ENCODE measurements around the gene BDH1.

BDH1 gene

DNA sequence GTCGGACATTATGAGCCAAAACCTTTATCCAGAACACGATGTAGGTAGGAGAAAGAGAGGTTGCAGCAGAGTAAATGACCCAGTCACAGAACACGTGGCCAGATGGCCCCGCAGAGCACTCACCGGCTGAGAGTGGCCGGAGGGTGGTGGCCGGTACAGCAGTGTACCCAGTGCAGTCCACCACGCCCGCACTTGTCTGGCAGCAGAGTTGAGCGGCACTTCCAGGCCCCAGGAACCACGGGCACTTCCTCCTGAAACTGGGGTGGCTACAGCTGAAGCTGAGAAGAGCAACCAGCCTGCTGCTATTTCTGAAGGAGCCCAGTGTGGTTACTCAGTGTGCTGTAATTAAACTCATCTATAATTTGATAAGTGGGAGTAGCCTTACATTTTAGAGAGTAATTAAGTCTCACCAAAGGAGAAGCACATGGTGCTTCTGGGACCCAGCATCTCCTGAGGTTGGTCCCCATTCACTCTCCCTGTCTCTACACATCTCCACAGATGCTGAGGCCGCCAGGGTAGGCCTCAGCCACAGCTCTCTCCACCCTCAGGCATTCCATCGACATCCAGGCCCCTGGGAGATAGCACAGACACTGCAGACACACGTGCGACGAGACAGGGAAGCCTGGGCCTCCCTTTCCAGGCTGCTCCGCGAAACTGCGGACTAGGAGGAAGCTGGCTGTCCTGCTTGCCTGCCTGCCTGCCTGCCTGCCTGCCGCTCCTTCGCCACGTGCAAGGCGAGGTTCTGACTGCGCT, 49.8 kb downstream of the BDH1 start:
- DNase-seq (ENCODE audit: low spot score): no peak

GRCh38 chr3:197504641-197505121, 51.1 kb downstream of the BDH1 start:
- DNase-seq (ENCODE audit: low spot score): no peak

- no peak for DNase-seq (ENCODE audit: low spot score)
These were observed 51.5 kb downstream of the BDH1 start for GRCh38 chr3:197504229-197504628.

DNA sequence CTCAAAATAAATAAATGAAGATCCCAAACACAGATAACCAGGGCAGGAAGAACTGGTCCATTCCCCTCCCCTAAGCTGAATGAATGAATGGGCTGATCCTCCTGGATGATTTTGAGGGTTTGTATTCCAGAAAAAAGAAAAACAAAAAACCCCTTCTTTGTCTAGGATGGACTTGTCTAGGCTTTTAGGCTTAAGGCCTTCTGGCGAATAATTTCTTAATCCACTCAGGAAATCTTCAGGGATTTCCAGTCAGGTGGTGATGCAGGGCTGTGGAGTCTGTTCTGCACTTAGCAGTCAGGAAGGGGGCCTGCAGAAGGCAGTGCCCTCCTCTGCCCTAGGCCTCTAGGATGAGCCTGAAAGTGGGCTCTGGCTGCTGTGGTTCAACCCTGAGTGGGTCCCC, 52.1 kb downstream of the BDH1 start:
- no peak for DNase-seq (ENCODE audit: low spot score)

GRCh38 chr3:197501879-197502620, 53.7 kb downstream of the BDH1 start:
- DNase-seq (ENCODE audit: low spot score): peak; percentile 51

- DNase-seq (ENCODE audit: low spot score): no peak
These were observed 54.3 kb downstream of the BDH1 start for GRCh38 chr3:197501496-197501878.

GRCh38 chr3:197500812-197501211, 55.0 kb downstream of the BDH1 start:
- no peak for DNase-seq (ENCODE audit: low spot score)

- no peak for DNase-seq (ENCODE audit: low spot score)
These were observed 56.3 kb downstream of the BDH1 start for GRCh38 chr3:197499427-197499826.

GRCh38 chr3:197498499-197499241, 57.1 kb downstream of the BDH1 start:
- DNase-seq (ENCODE audit: low spot score): no peak

DNA sequence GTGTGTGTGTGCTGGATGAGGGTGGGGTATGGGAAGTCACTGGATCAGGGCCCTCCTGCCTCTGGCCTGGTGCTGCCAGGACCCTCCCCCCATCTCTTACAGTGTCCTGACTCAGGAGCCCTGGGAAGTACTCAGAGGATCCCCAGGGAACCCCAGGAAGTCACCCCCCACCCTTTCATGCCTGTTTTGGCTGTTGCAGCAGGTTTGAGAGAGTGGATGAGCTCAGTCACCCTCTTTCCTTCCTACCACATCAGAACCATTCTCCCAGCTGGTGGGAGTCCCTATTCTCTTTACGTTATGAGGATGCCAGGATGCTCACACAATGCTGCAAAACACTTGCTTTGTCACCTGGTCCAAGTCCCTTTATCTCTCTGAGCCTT, 59.0 kb downstream of the BDH1 start:
- no peak for DNase-seq (ENCODE audit: low spot score)

- DNase-seq (ENCODE audit: low spot score): no peak
These were observed 59.6 kb downstream of the BDH1 start for GRCh38 chr3:197495999-197496745.

DNA sequence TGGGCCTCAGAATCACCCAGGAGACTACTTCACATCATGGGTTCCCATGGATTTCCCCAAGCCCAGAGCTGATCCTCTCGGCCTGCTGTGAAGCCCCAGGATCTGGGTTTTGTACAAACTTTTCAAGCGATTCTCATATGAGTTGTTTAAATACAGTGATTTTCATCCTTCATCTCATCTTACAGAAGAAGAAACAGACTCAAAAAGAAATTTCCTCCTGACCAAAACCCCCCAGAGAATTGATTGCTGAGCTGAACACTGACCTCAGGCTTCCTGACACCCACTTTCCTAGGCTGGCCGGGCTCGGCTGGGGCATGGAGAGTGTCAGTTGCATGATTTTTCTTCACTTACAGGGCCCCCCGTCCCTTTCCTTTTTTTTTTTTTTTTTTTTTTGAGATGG, 60.3 kb downstream of the BDH1 start:
- no peak for DNase-seq (ENCODE audit: low spot score)

DNA sequence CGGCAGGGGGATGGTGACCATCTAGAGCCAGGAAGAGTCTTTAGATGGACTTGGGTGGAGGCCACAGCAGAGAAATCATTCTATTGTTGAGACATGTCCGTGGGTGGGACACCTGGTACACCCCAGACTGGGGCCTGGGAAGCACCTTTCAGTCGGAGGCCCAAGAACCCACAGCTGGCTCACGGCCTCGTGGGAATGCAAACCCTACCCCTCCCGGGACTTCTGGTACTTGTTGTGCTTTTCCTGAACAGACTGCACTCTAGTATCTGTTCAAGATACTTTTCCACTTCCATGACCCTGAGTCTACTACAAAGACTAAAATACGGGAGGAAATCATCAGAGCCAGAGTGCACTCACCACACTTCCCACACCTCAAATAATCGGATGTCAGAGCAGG, 60.7 kb downstream of the BDH1 start:
- no peak for DNase-seq (ENCODE audit: low spot score)

DNA sequence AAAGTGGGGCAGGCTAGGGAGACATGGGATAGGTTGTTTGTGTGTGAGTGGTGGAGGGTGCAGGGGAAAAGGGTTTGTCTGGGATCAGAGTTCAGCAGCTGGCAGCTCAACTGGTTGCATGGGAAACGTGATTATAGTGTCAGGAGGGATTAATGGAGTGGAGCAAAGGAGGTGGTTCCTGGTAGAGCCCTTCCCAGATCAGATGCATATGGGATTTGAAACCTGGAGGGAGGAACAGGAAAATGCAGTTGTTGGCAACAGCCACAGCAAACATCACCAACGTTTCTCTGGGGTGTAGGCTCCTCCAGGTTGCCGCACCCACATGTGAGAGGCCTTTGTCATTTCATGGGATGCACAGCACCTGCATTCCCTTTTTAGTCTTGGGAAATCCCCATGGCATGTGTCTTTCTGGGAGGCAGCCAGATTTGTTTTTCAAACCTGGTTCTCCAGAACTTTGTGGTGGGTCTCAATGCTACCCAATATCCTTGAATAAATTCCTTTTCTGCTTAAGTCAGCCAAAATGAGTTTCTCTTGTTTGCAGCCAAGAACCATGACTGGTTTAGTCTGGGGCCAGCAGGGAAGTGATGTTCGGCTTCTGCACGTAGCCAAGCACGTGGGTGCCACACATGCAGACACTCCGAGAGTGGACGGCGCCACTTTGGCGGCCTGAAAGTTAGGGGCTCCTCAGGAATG, 61.3 kb downstream of the BDH1 start:
- no peak for DNase-seq (ENCODE audit: low spot score)

- DNase-seq (ENCODE audit: low spot score): no peak
These were observed 62.7 kb downstream of the BDH1 start for GRCh38 chr3:197493049-197493448.

DNA sequence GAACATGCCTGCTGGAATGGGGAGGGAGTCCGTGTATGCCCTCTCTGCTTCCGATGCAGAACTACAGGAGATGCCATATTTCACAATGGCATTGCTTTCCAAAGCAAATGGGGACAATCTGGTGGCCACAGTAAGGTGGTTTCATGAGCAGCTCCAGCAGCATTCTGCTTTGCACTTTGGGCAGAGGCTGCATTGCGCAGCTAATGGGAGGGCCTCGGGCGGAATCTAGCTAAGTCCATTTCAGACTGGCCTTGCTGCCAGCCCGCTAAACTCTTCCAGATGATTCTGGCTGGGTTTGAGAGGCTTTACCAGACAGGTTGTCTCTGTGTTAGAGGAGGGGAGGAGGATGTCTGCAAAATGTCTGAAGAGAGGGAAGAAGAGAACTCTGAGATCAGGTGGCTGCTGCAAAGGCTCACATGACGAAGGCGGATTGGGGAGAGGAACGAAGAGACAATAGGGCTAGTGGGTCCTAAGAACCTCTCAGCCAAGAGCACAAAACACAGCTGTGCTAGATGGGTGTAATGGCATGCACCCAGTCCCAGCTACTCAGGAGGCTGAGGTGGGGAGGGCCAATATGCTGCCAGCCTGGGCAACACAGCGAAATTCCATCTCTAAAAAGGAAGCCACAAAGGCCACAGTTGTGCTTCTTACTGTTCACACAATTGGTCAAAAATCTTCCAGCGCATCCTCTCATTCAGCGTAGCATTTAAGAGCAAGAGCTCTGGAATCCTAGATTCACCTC, 63.7 kb downstream of the BDH1 start:
- no peak for DNase-seq (ENCODE audit: low spot score)

- DNase-seq (ENCODE audit: low spot score): no peak
These were observed 64.3 kb downstream of the BDH1 start for GRCh38 chr3:197491478-197491877.

DNA sequence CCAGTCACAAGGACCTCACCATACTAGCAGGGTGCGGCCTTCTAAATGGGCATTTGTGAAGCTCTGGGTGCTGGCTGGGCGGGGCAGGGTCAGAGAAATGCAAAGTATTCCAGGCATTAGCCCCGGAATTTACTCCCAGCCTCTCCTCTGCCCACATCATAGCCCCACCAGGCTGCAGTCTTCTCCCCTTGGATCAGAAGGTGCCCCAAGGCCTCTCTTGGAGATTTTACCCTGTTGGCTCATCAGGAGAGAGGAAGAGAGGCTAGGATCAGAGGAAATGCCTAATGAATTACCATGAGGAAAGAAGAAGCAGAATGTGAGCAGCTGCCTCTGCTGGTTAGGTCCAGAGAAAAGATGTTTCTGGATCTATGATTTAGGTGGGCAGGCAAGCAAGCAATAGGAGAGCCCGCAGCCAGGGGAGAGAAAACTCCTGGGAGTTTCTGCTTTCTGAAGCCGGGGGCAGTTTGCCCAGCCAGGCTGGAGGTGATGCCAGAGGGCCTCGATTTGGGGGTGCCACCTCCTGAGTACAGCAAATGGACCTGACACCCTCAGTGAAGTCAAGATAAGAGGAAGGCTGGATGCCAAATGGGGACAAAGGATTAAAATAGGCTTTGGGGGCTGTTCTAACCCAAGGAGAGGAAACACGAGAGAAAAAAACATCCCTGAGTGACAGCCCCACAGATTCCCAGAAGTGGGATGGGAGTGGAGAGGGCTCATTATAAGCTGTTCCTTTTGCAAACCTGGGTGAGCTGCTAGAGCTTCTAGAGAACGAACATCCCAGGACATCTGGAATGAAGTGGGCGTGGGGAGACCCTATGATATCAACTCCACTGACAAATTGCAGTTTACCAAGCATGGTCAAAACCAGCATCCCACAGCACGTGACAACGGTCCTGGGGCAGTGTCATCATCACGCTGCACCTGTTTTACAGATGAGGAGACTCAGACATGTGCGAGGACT, 65.4 kb downstream of the BDH1 start:
- DNase-seq (ENCODE audit: low spot score): no peak

DNA sequence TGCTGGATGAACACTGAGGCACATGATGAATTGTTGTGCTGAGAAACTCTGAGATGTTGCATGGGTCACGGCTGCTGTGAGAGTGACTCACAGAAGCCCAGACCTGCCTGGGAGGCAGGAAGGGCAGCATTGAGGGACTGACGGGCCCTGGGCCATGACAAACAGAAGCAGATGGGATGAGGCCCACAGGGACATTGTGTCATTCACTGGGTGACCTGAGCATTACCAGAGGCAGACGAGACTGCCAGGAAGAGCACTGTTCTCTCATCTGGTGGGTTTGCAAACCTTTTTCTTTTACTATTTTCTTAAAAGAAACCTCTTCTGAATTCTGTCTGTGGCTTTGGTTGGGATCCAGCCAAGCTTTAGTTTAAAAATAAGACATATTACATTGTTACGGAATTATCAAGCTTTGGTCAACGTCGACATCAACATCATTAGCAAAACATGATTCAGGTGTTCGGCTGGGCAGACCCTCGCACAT, 67.8 kb downstream of the BDH1 start:
- DNase-seq (ENCODE audit: low spot score): no peak

DNA sequence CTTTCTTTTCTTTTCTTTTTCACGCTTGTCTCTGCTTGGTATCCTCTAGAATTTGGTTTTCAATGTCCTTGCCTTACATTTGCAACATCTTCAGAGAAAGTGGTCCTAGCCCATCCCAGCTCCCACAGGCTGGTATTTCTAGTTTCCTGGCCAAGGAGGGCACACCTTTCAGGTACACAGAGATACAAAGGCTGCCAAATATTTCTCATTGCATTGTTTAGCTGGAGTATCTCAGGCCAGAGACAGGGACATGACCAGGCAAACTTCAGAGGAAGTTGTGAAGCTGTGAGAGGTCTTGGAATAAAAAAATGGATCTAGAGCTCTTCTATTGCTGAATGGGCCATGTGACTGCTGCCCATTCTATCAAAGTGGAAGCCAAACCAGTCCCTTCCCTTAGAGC, 68.9 kb downstream of the BDH1 start:
- no peak for DNase-seq (ENCODE audit: low spot score)

Data from HuH-7.5 (cell line).